GM06990 (cell line): ENCODE results near the gene ALX3.
"Not testable (repeated sequence)": the region's sequence is repeated elsewhere in the genome, so short reads cannot be mapped to it uniquely, and the experiment has no call there.

Experiments used
- DNase-seq: peaks from one replicate; pipeline ENCODE4 v3.0.0-alpha.2; 2011; ENCODE audit not compliant: insufficient read length; ENCODE audit errors: extremely low read depth
- H3K27me3 ChIP-seq: replicated peaks from 2 replicates; pipeline ENCODE4 v1.6.0; 2011; ENCODE audit warnings: low read length; ENCODE audit not compliant: control insufficient read depth, insufficient read depth
- H3K36me3 ChIP-seq: 2 replicates; pipeline ENCODE4 v1.5.1; 2011; ENCODE audit warnings: low read length; ENCODE audit not compliant: control insufficient read depth, insufficient read depth
- H3K4me3 ChIP-seq: replicated peaks from 2 replicates; pipeline ENCODE4 v1.5.1; 2011; ENCODE audit warnings: low read depth, mild to moderate bottlenecking, control low read depth, low read length
- CTCF ChIP-seq: IDR thresholded peaks from 2 replicates; pipeline ENCODE4 v1.5.1; 2011; ENCODE audit warnings: low read length, control low read depth, mild to moderate bottlenecking, inconsistent platforms; ENCODE audit not compliant: insufficient read depth, poor library complexity, severe bottlenecking

ALX3 gene

GRCh38 chr1:110083061-110083865, 12.8 kb upstream of the ALX3 start:
- Histone ChIP-seq H3K27me3 (no peaks in the 10 kb centered on the region; the same call in 1 of the 2 replicates), H3K36me3 (no peaks in the 10 kb centered on the region), H3K4me3 (peak overlapping the region; percentile 65)
- DNase-seq: no peak
- no peak for TF ChIP-seq CTCF

- no peak for DNase-seq
- TF ChIP-seq CTCF: no peak
- Histone ChIP-seq H3K4me3 (no peak overlapping the region), H3K27me3 (no peaks in the 10 kb centered on the region; the same call in 1 of the 2 replicates), H3K36me3 (no peaks in the 10 kb centered on the region)
These were observed 12.0 kb upstream of the ALX3 start for GRCh38 chr1:110082477-110082876.

GRCh38 chr1:110081061-110081460, 10.6 kb upstream of the ALX3 start:
- Histone ChIP-seq H3K4me3 (no peak overlapping the region), H3K36me3 (no peaks in the 10 kb centered on the region), H3K27me3 (no peaks in the 10 kb centered on the region; the same call in 1 of the 2 replicates)
- TF ChIP-seq CTCF: no peak
- no peak for DNase-seq

- DNase-seq, H3K4me3 ChIP-seq, H3K36me3 ChIP-seq, H3K27me3 ChIP-seq: not testable (repeated sequence)
These were observed 9.5 kb upstream of the ALX3 start for GRCh38 chr1:110079995-110080394.

- H3K36me3 ChIP-seq: no peaks in the 10 kb centered on the region
- TF ChIP-seq CTCF: no peak
- H3K27me3 ChIP-seq: no peaks in the 10 kb centered on the region
- no peak overlapping the region for H3K4me3 ChIP-seq
- DNase-seq: no peak
These were observed 6.5 kb upstream of the ALX3 start for GRCh38 chr1:110076789-110077500.

- DNase-seq: no peak
- no peaks in the 10 kb centered on the region for H3K36me3 ChIP-seq
- H3K27me3 ChIP-seq: peaks cover 5% of the 10 kb centered on the region; the same call in 1 of the 2 replicates
- TF ChIP-seq CTCF: no peak
- no peak overlapping the region for H3K4me3 ChIP-seq
These were observed 3.7 kb upstream of the ALX3 start for GRCh38 chr1:110074166-110074565.
